WTC11 (cell line): ENCODE measurements around the gene LOXL3. TPM values are rescaled to one million over a fixed set of nuclear protein-coding genes. Genes with fewer than 3 reads are reported as not detected.

ENCODE experiments used
- ATAC-seq: fragments of 200-7000 bp; cut with Tn5 transposase; 2 replicates; pipeline ENCODE4 v1.10.0; 2021; ENCODE audit warnings: mild to moderate bottlenecking, moderate library complexity
- CTCF ChIA-PET: fragments of 300-600 bp; sonication (Branson Sonifier 250); formaldehyde crosslinking; loops from one replicate; lab custom pipeline; 2021; ENCODE audit warnings: antibody characterized with exemption; lab: Charles Lee
- POLR2A ChIA-PET: fragments of 350-600 bp; sonication (Branson Sonifier 250); formaldehyde crosslinking; loops from one replicate; lab custom pipeline; 2021; ENCODE audit warnings: antibody characterized with exemption; lab: Charles Lee
- DNase-seq: peaks from one replicate; pipeline ENCODE4 v3.0.0; 2021; ENCODE audit warnings: low spot score
- H3K27ac Mint-ChIP-seq: 2 replicates; pipeline ENCODE4 v1.8.0; 2021; ENCODE audit warnings: mixed read lengths
- H3K27me3 Mint-ChIP-seq: 2 replicates; pipeline ENCODE4 v1.8.0; 2021; ENCODE audit warnings: low read depth, mild to moderate bottlenecking, moderate library complexity, mixed read lengths
- H3K36me3 Mint-ChIP-seq: 2 replicates; pipeline ENCODE4 v1.8.0; 2021; ENCODE audit warnings: mixed read lengths
- H3K4me1 Mint-ChIP-seq: 2 replicates; pipeline ENCODE4 v1.8.0; 2022; ENCODE audit warnings: mixed read lengths
- H3K4me3 Mint-ChIP-seq: 2 replicates; pipeline ENCODE4 v1.8.0; 2021; ENCODE audit warnings: mild to moderate bottlenecking, moderate library complexity, mixed read lengths
- H3K9me3 Mint-ChIP-seq: 2 replicates; pipeline ENCODE4 v1.8.0; 2021; ENCODE audit warnings: mixed read lengths
- ATF2 ChIP-seq: sonication (generic); formaldehyde crosslinking; IDR thresholded peaks from 2 replicates; pipeline ENCODE4 v1.8.1; 2022; ENCODE audit warnings: low read depth, missing genetic modification reagents, borderline replicate concordance
- CREM ChIP-seq: sonication (generic); formaldehyde crosslinking; IDR thresholded peaks from 2 replicates; pipeline ENCODE4 v1.8.1; 2022; ENCODE audit warnings: mild to moderate bottlenecking, missing genetic modification reagents, moderate library complexity
- CTCF ChIP-seq: fragments of 200-600 bp; IDR thresholded peaks from 2 replicates; pipeline ENCODE4 v1.8.0; 2022; ENCODE audit warnings: antibody characterized with exemption
- ESRRA ChIP-seq: sonication (generic); formaldehyde crosslinking; IDR thresholded peaks from 2 replicates; pipeline ENCODE4 v1.8.1; 2022; ENCODE audit warnings: mild to moderate bottlenecking, missing genetic modification reagents, borderline replicate concordance
- FOXP1 ChIP-seq: sonication (generic); formaldehyde crosslinking; IDR thresholded peaks from 2 replicates; pipeline ENCODE4 v1.8.0; 2022; ENCODE audit warnings: missing genetic modification reagents, mild to moderate bottlenecking, moderate library complexity, borderline replicate concordance
- GTF2I ChIP-seq: fragments of 250-450 bp; sonication (Bioruptor Pico); conservative IDR thresholded peaks from 2 replicates; pipeline ENCODE4 v1.4.0; 2021; ENCODE audit warnings: mild to moderate bottlenecking
- HMGXB4 ChIP-seq: sonication (generic); formaldehyde crosslinking; IDR thresholded peaks from 2 replicates; pipeline ENCODE4 v1.8.1; 2023; ENCODE audit warnings: mild to moderate bottlenecking, moderate library complexity, missing genetic modification reagents
- JAZF1 ChIP-seq: fragments of 250-450 bp; sonication (Bioruptor Pico); IDR thresholded peaks from 2 replicates; pipeline ENCODE4 v1.9.0; 2021; ENCODE audit warnings: moderate library complexity, mild to moderate bottlenecking, inconsistent platforms
- NR1H2 ChIP-seq: sonication (generic); formaldehyde crosslinking; IDR thresholded peaks from 2 replicates; pipeline ENCODE4 v1.9.0; 2021; ENCODE audit warnings: mild to moderate bottlenecking, moderate library complexity, missing genetic modification reagents
- NR2C2 ChIP-seq: sonication (generic); formaldehyde crosslinking; IDR thresholded peaks from 2 replicates; pipeline ENCODE4 v1.8.0; 2022; ENCODE audit warnings: mild to moderate bottlenecking, missing genetic modification reagents
- NR3C1 ChIP-seq: sonication (generic); formaldehyde crosslinking; conservative IDR thresholded peaks from 2 replicates; pipeline ENCODE4 v1.8.1; 2023; ENCODE audit warnings: low read depth, mild to moderate bottlenecking, missing genetic modification reagents
- SOX15 ChIP-seq: fragments of 250-450 bp; sonication (Bioruptor Pico); IDR thresholded peaks from 2 replicates; pipeline ENCODE4 v1.9.0; 2021; ENCODE audit warnings: mild to moderate bottlenecking
- SP1 ChIP-seq: sonication (generic); formaldehyde crosslinking; conservative IDR thresholded peaks from 2 replicates; pipeline ENCODE4 v1.8.1; 2022; ENCODE audit warnings: missing genetic modification reagents
- TCF7 ChIP-seq: sonication (generic); formaldehyde crosslinking; IDR thresholded peaks from 2 replicates; pipeline ENCODE4 v1.8.0; 2022; ENCODE audit warnings: mild to moderate bottlenecking, low read depth, missing genetic modification reagents, moderate library complexity
- ZNF232 ChIP-seq: sonication (generic); formaldehyde crosslinking; IDR thresholded peaks from 2 replicates; pipeline ENCODE4 v1.8.0; 2022; ENCODE audit warnings: mild to moderate bottlenecking, missing genetic modification reagents
- ZNF512 ChIP-seq: sonication (generic); formaldehyde crosslinking; IDR thresholded peaks from 2 replicates; pipeline ENCODE4 v1.8.1; 2022; ENCODE audit warnings: missing genetic modification reagents, borderline replicate concordance
- ZNF532 ChIP-seq: fragments of 250-450 bp; sonication (Bioruptor Pico); IDR thresholded peaks from 2 replicates; pipeline ENCODE4 v1.9.0; 2021; ENCODE audit warnings: mild to moderate bottlenecking, borderline replicate concordance
- total RNA-seq: library from RNA; stranded (reverse); gene quantifications from 3 replicates; pipeline ENCODE4 v1.2.3, GENCODE V29; 2021
- TF ChIP-seq, protein P1 (sequence below): sonication (generic); formaldehyde crosslinking; IDR thresholded peaks from 2 replicates; pipeline ENCODE4 v1.8.0; 2022; ENCODE audit warnings: mild to moderate bottlenecking, missing genetic modification reagents
- TF ChIP-seq, protein P2 (sequence below): sonication (generic); formaldehyde crosslinking; IDR thresholded peaks from 2 replicates; pipeline ENCODE4 v1.8.1; 2022; ENCODE audit warnings: low read depth, mild to moderate bottlenecking, moderate library complexity, missing genetic modification reagents, borderline replicate concordance

LOXL3 gene
- total RNA-seq, 1 experiment from 2014 or later, result 21.1 TPM

- Mint-ChIP-seq H3K4me1 (peaks cover 10% of the 10 kb centered on the region), H3K4me3 (no peak overlapping the region), H3K9me3 (no peaks in the 10 kb centered on the region), H3K27ac (no peak overlapping the region)
- POLR2A ChIA-PET, result no interaction called here
- CTCF ChIA-PET, result interaction anchor here (3.9 kb wide), 1 partner anchor 11 kb away, joined by 14 read pairs; no protein-coding TSS in a partner anchor
- ATAC-seq, result no peak
- TF ChIP-seq NR3C1 (no peak), ATF2 (CRISPR knock-in tag) (no peak), ZNF532 (no peak), ESRRA (CRISPR knock-in tag) (no peak), SP1 (CRISPR knock-in tag) (no peak), GTF2I (CRISPR knock-in tag) (no peak), FOXP1 (CRISPR knock-in tag) (no peak), CREM (CRISPR knock-in tag) (no peak), CTCF (no peak), ZNF232 (CRISPR knock-in tag) (no peak), NR2C2 (no peak), HMGXB4 (CRISPR knock-in tag) (no peak), JAZF1 (no peak)
- TF ChIP-seq, protein P1, sequence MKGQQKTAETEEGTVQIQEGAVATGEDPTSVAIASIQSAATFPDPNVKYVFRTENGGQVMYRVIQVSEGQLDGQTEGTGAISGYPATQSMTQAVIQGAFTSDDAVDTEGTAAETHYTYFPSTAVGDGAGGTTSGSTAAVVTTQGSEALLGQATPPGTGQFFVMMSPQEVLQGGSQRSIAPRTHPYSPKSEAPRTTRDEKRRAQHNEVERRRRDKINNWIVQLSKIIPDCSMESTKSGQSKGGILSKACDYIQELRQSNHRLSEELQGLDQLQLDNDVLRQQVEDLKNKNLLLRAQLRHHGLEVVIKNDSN (CRISPR knock-in tag), result no peak
- TF ChIP-seq, all 79 proteins: peak for 0
- peaks cover 20% of the 10 kb centered on the region for H3K27me3 Mint-ChIP-seq
- no peaks in the 10 kb centered on the region for H3K36me3 Mint-ChIP-seq
- no peak for DNase-seq
These were observed 21.6 kb upstream of the LOXL3 start for GRCh38 chr2:74575320-74575719.

DNA sequence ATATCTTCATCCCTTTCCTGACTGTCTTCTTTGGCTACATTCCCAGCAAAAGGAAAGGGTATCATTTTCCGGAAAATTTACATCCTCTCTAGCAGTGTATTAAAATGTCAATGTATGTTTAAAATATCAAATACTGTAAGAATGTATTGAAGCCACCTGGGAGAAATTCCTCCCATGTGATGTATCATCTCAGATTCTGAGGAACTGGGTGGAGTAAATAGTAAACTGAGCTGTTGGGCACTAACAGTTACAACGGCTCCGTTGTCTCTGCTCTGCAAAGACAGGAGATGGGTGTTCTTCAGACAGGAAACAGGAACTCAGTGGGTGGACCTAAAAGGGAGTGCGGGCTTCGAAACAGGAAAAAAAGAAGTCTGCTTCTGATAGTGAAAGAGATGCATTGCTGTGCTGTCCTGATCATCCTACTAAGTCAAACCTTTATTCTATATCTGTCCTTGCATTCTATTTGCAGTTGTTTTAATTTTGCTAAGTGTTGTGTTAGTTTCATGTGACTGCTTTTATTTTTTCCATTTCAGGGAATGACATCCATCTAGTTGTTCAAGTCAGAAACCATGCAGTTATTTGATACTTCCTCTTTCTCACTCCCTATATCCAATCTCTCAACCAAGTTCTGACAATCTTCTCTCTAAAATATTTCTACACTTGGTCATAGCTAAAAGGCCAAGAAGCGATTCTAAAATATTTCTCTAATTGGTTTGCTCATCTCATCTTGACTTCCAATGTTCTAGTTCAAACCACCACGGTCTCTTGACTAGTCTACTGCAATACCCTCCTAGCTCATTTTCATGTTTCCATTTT lies 20.2 kb upstream of the LOXL3 start:
- Mint-ChIP-seq H3K4me3 (no peak overlapping the region), H3K27ac (no peak overlapping the region), H3K9me3 (no peaks in the 10 kb centered on the region), H3K27me3 (peaks cover 22% of the 10 kb centered on the region), H3K36me3 (no peaks in the 10 kb centered on the region), H3K4me1 (peaks cover 10% of the 10 kb centered on the region)
- ATAC-seq (no peak; the same call in 1 of the 2 replicates), DNase-seq (no peak)
- CTCF ChIA-PET, result interaction anchor here (1.3 to 3.9 kb wide), 2 partner anchors 12 to 15 kb away, joined by 3 to 14 read pairs; no protein-coding TSS in a partner anchor
- POLR2A ChIA-PET, result no interaction called here
- TF ChIP-seq ATF2 (CRISPR knock-in tag), result no peak
- TF ChIP-seq, protein P2, sequence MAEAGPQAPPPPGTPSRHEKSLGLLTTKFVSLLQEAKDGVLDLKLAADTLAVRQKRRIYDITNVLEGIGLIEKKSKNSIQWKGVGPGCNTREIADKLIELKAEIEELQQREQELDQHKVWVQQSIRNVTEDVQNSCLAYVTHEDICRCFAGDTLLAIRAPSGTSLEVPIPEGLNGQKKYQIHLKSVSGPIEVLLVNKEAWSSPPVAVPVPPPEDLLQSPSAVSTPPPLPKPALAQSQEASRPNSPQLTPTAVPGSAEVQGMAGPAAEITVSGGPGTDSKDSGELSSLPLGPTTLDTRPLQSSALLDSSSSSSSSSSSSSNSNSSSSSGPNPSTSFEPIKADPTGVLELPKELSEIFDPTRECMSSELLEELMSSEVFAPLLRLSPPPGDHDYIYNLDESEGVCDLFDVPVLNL, result no peak
- TF ChIP-seq SOX15, result no peak
- TF ChIP-seq TCF7 (CRISPR knock-in tag), result no peak
- TF ChIP-seq NR1H2 (CRISPR knock-in tag), result no peak
- no peak for TF ChIP-seq ZNF512
